Right ventricle myocardium inferior (tissue), 1 donor: ENCODE measurements around the gene PIP4K2C. TPM values are rescaled to one million over a fixed set of nuclear protein-coding genes. Genes with fewer than 3 reads are reported as not detected.
A peak's percentile ranks its signal among the peaks of the same experiment; 100 is the strongest.
"Not testable (repeated sequence)": the region's sequence is repeated elsewhere in the genome, so short reads cannot be mapped to it uniquely, and the experiment has no call there.

Experiments used
- ATAC-seq: fragments of 200-7000 bp; cut with Tn5 transposase; one replicate; pipeline ENCODE4 v1.9.1; 2020; ENCODE audit warnings: mild to moderate bottlenecking, moderate library complexity
- DNase-seq: peaks from one replicate; pipeline ENCODE4 v3.0.0; 2021; ENCODE audit errors: missing footprints
- intact Hi-C: fragments of 100-400 bp; cut with DNase I; formaldehyde crosslinking; loops from one replicate; pipeline ENCODE4 v1.11.0; 2022
- total RNA-seq: library from RNA; stranded (reverse); fragmentation: NEBNext Ultra II Directional; extraction: Animal tissue kit (Norgen Biotek cat#: 25700); gene quantifications from one replicate; pipeline ENCODE4 v1.2.1, GENCODE V29; 2021
- donor health status: DM: no; HTN: yes; CAD: no; lungs with severe emphysema.

Gene PIP4K2C
- total RNA-seq, 1 donor from 2014 or later: 13.1 TPM

- ATAC-seq: no peak
- intact Hi-C loops: loop anchor here (5.0 kb wide), 1 partner anchor 92 kb away; the partner anchor contains the start of genes DDIT3 and MBD6
- DNase-seq: no peak
Measured at GRCh38 chr12:57614178-57614947, 23.4 kb downstream of the PIP4K2C start.

DNA sequence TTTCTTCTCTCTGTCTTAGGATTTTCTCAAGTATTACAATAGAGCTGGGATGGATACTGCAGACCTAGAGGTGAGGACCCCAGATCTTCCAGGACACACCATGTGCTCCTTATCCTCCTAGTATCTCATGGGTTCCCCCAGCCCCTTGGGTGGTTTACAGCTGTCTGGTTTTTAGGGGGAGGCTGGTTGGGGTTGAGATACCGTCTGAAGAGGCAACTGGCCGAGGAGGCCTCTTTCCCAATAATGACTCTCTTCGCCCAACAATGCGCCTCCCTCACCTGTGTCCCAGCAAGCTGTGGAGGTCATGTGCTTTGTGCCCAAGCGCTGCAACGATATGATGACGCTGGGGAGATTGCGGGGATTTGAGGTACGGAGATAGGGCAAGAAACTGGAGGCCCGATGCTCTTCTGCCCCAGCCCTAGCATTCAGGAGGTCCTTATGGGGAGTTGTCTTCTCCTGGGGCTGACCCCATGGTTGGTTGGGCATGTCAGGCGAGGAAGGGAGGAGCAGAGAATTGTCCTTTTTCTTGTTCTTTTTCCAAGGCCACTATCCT lies 24.0 kb downstream of the PIP4K2C start:
- DNase-seq (no peak), ATAC-seq (no peak)
- intact Hi-C loops: loop anchor here (5.0 kb wide), 1 partner anchor 93 kb away; the partner anchor contains the start of genes DDIT3 and MBD6

GRCh38 chr12:57615637-57616036 lies 24.6 kb downstream of the PIP4K2C start:
- DNase-seq (no peak), ATAC-seq (no peak)
- intact Hi-C loops: no loop called here

DNA sequence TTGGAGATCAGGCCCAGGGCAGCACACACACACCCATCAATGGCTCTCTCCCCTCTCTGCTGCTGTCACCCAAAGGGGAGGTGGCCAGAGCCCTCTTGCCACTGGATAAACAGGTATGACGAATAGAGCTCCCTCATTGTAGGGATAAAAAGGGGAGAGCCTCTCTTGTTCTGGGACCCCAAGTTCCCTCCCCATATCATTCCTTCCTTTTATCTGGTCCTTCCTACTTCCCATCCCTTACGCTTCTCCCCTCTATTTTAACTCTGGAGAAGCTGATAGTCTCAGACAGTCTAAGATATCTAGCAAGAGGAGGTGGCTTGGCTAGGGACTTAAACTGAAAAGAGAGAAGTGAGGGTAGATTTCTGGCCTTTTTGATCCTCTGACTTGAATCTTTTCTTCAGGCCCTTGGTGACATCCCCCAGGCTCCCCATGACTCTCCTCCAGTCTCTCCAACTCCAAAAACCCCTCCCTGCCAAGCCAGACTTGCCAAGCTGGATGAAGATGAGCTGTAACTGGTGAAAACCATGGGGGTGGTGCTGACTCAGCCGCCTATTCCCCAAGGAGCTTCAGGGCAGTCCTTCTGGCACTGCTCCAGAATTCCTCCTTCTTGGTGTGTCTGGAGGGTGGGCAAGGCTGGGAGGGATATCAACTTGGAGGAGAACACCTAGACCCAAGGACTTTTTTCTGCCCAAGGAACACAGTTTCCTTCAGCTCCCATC lies 25.6 kb downstream of the PIP4K2C start:
- intact Hi-C loops: no loop called here
- no peak for ATAC-seq
- DNase-seq: no peak

DNA sequence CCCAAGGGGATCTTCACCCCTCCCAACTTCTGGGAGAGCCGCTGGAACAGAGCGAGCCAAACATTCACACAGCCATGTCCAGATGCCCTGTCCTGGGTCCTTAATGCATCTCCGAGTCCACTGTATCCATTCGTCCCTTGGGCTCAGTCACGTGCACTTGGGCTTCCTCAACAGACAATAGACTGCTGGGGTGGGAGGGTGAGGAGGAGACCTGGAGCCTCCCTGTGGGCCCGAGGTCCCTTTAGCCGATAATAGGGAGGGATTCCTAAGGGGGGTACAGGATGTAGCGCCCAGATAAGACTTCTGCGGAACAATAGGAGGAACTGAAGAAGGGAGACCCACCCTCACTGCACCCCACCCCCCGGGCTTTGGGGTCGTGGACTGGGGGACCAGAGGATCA lies 26.9 kb downstream of the PIP4K2C start:
- ATAC-seq (no peak), DNase-seq (no peak)
- intact Hi-C loops: no loop called here

- ATAC-seq, intact Hi-C loops, DNase-seq: not testable (repeated sequence)
Measured at GRCh38 chr12:57618431-57618830, 27.4 kb downstream of the PIP4K2C start.

- DNase-seq (no peak), ATAC-seq (no peak)
- intact Hi-C loops: no loop called here
Measured at GRCh38 chr12:57618966-57619433, 28.0 kb downstream of the PIP4K2C start.

GRCh38 chr12:57619434-57620244 lies 28.6 kb downstream of the PIP4K2C start:
- DNase-seq (no peak), ATAC-seq (no peak)
- intact Hi-C loops: loop anchor here (10.0 kb wide), 1 partner anchor 165 kb away; the partner anchor contains the start of genes GLI1 and INHBE

DNA sequence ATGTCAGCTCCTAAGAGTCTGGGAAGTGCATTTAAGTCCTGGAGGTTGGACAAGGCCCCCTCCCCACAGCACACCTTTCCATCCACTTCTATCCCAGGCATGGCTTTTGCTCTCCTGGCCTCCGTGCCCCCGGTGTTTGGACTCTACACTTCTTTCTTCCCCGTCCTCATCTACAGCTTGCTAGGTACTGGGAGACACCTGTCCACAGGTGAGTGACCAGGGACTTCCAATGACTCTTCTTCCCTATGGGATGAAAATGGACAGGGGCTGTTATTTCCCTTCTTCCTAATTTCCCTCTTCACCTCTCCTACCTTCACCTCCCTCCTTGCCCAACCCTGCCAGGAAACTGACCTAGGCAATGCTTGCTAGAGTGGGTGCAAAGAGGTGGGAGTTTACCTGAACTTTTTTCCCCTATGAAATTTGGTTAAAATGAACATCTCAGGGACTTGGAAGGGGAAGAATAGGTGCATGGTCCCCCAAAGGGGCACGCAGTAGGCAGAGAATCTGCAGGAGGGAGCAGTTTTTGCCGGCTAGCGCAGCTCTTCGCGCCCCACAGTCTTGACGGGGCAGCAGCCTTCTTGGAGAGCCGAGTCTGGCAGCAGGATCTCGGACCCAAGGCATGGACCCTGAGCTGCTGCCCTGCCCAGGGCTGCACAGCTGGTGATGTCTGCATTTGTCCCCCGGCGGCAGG lies 29.4 kb downstream of the PIP4K2C start:
- intact Hi-C loops: loop anchor here (10.0 kb wide), 1 partner anchor 166 kb away; the partner anchor contains the start of genes GLI1 and INHBE
- DNase-seq (no peak), ATAC-seq (no peak)

DNA sequence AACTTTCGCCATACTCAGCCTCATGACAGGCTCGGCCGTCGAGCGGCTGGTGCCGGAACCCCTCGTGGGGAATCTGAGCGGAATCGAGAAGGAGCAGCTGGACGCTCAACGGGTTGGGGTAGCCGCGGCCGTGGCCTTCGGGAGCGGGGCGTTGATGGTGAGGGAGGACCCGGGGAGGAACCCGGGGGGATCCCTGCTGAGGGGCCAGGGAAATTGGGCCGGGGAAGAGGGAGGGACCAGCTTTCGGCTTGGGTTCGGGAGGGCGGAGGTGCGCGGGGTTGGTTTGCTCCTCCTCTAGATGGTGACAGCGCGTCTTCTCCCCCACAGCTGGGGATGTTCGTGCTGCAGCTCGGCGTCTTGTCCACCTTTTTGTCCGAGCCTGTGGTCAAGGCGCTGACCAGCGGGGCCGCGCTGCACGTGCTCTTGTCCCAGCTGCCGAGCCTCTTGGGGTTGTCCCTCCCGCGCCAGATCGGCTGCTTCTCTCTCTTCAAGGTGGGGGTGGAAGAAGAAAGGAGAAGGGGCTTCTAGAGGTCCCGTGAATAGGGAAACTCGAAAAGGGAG lies 30.0 kb downstream of the PIP4K2C start:
- ATAC-seq (peak; percentile 17), DNase-seq (no peak)

DNA sequence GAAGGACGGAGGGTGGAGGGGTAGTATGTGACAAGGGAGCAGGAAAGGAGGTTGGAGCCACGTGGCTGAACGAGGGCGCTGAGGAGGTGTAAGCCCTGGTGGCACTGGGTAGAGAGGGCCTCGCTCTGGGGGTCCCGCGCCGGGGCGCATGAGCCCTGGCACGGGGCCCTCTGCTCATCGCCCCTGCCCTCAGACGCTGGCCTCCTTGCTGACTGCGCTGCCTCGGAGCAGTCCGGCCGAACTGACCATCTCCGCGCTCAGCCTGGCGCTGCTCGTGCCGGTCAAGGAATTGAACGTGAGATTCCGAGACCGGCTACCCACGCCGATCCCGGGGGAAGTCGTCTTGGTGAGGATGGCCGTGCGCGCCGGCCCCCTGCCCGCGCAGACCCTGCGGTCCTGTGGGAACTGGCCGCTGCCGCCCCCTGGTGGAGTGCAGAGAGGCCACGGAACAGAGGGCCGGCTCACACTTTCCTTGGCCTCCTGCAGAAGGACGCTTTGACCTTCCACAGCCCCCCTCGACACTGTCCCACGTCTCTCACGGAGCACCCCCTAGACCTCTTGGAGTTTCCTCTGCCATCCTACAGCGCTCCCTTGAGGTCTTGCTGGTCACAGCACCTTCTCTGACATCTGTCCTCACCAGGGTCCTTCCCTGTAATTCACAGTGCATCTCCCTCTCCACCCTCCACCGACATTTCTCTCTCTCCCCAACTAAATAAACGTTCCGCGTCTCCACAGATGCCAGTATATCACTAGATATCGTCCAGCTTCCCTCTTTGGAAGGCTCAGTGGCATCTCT lies 30.7 kb downstream of the PIP4K2C start:
- intact Hi-C loops: loop anchor here (1.0 to 10.0 kb wide), 2 partner anchors 38 to 167 kb away; partner anchors contain the start of genes GLI1 and INHBE

More for the DNA sequence above, 30.0 kb downstream of the PIP4K2C start:
- intact Hi-C loops: loop anchor here (1.0 to 10.0 kb wide), 2 partner anchors 38 to 166 kb away; partner anchors contain the start of genes GLI1 and INHBE

GRCh38 chr12:57622293-57623245 lies 31.6 kb downstream of the PIP4K2C start:
- intact Hi-C loops: loop anchor here (10.0 kb wide), 1 partner anchor 168 kb away; the partner anchor contains the start of genes GLI1 and INHBE
- DNase-seq (no peak), ATAC-seq (no peak)

More for the DNA sequence above, 30.7 kb downstream of the PIP4K2C start:
- ATAC-seq (peak; percentile 73), DNase-seq (peak; percentile 80)

GRCh38 chr12:57623385-57623784 lies 32.4 kb downstream of the PIP4K2C start:
- ATAC-seq (no peak), DNase-seq (no peak)
- intact Hi-C loops: loop anchor here (10.0 kb wide), 1 partner anchor 169 kb away; the partner anchor contains the start of genes GLI1 and INHBE

DNA sequence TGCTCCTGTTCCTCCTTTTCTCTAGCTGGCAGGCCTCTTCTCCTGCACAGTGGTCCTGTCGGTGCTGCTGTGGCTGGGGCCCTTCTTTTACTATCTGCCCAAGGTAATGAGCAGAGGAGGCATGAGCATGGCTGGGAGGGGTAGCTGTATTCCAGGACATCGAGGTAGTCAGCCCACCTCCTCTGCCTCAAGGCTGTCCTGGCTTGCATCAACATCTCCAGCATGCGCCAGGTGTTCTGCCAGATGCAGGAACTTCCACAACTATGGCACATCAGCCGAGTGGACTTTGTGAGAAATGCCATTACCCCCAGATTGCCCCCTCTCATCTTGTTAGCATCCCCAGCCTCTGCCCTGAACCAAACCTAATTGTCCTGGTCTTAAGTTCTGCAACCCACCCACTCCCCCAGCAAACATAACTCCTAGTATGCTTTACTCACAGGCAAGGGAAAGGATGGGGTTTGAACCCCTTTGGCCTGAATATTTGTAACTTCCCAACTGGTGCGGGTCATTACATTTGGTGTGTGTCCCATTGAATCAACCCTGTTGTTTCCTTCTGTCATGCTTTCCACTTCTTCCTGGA lies 32.9 kb downstream of the PIP4K2C start:
- no peak for ATAC-seq
- intact Hi-C loops: loop anchor here (10.0 kb wide), 1 partner anchor 169 kb away; the partner anchor contains the start of genes GLI1 and INHBE
- no peak for DNase-seq
